Measurements from ENCODE around the gene SSH2. TPM values are rescaled to one million over a fixed set of nuclear protein-coding genes. Genes with fewer than 3 reads are reported as not detected.

The SSH2 gene
- total RNA-seq, 1 donor: 77.5 TPM

- Histone ChIP-seq H3K9me3 (ENCODE audit: low read depth, low read length) (no peaks in the 10 kb centered on the region), H3K4me1 (ENCODE audit: insufficient read depth, low read length) (peaks cover 100% of the 10 kb centered on the region), H3K4me3 (ENCODE audit: low read length) (no peak overlapping the region), H3K27me3 (ENCODE audit: insufficient read depth, low read length) (no peaks in the 10 kb centered on the region)
Measured at GRCh38 chr17:29718446-29719039, 211.5 kb downstream of the SSH2 start.

GRCh38 chr17:29717817-29718216 is 212.2 kb downstream of the SSH2 start:
- peaks cover 100% of the 10 kb centered on the region for H3K4me1 ChIP-seq (ENCODE audit: insufficient read depth, low read length)
- no peak overlapping the region for H3K4me3 ChIP-seq (ENCODE audit: low read length)

GRCh38 chr17:29716566-29716965 is 213.5 kb downstream of the SSH2 start:
- H3K9me3 ChIP-seq (ENCODE audit: low read depth, low read length): no peaks in the 10 kb centered on the region
- H3K27me3 ChIP-seq (ENCODE audit: insufficient read depth, low read length): no peaks in the 10 kb centered on the region
- peaks cover 100% of the 10 kb centered on the region for H3K4me1 ChIP-seq (ENCODE audit: insufficient read depth, low read length)
- H3K4me3 ChIP-seq (ENCODE audit: low read length): no peak overlapping the region

More at GRCh38 chr17:29717817-29718216, 212.2 kb downstream of the SSH2 start:
- no peaks in the 10 kb centered on the region for H3K27me3 ChIP-seq (ENCODE audit: insufficient read depth, low read length)
- H3K9me3 ChIP-seq (ENCODE audit: low read depth, low read length): no peaks in the 10 kb centered on the region

- Histone ChIP-seq H3K4me3 (ENCODE audit: low read length) (no peak overlapping the region), H3K27me3 (ENCODE audit: insufficient read depth, low read length) (no peaks in the 10 kb centered on the region), H3K9me3 (ENCODE audit: low read depth, low read length) (no peaks in the 10 kb centered on the region), H3K4me1 (ENCODE audit: insufficient read depth, low read length) (peaks cover 100% of the 10 kb centered on the region)
Measured at GRCh38 chr17:29715680-29716079, 214.3 kb downstream of the SSH2 start.

GRCh38 chr17:29714146-29714545 is 215.9 kb downstream of the SSH2 start:
- Histone ChIP-seq H3K4me1 (ENCODE audit: insufficient read depth, low read length) (peaks cover 99% of the 10 kb centered on the region), H3K9me3 (ENCODE audit: low read depth, low read length) (no peaks in the 10 kb centered on the region), H3K4me3 (ENCODE audit: low read length) (no peak overlapping the region), H3K27me3 (ENCODE audit: insufficient read depth, low read length) (no peaks in the 10 kb centered on the region)

GRCh38 chr17:29713626-29714025 is 216.4 kb downstream of the SSH2 start:
- Histone ChIP-seq H3K4me1 (ENCODE audit: insufficient read depth, low read length) (peaks cover 99% of the 10 kb centered on the region), H3K4me3 (ENCODE audit: low read length) (no peak overlapping the region), H3K9me3 (ENCODE audit: low read depth, low read length) (no peaks in the 10 kb centered on the region), H3K27me3 (ENCODE audit: insufficient read depth, low read length) (no peaks in the 10 kb centered on the region)

GRCh38 chr17:29711588-29712385 is 218.2 kb downstream of the SSH2 start:
- Histone ChIP-seq H3K4me1 (ENCODE audit: insufficient read depth, low read length) (peaks cover 97% of the 10 kb centered on the region), H3K27me3 (ENCODE audit: insufficient read depth, low read length) (no peaks in the 10 kb centered on the region), H3K4me3 (ENCODE audit: low read length) (no peak overlapping the region), H3K9me3 (ENCODE audit: low read depth, low read length) (no peaks in the 10 kb centered on the region)

GRCh38 chr17:29710891-29711418 is 219.1 kb downstream of the SSH2 start:
- H3K4me3 ChIP-seq (ENCODE audit: low read length): no peak overlapping the region
- no peaks in the 10 kb centered on the region for H3K27me3 ChIP-seq (ENCODE audit: insufficient read depth, low read length)
- peaks cover 93% of the 10 kb centered on the region for H3K4me1 ChIP-seq (ENCODE audit: insufficient read depth, low read length)
- H3K9me3 ChIP-seq (ENCODE audit: low read depth, low read length): no peaks in the 10 kb centered on the region

GRCh38 chr17:29710520-29710884 is 219.5 kb downstream of the SSH2 start:
- peaks cover 93% of the 10 kb centered on the region for H3K4me1 ChIP-seq (ENCODE audit: insufficient read depth, low read length)
- no peaks in the 10 kb centered on the region for H3K27me3 ChIP-seq (ENCODE audit: insufficient read depth, low read length)
- no peaks in the 10 kb centered on the region for H3K9me3 ChIP-seq (ENCODE audit: low read depth, low read length)
- H3K4me3 ChIP-seq (ENCODE audit: low read length): no peak overlapping the region

- Histone ChIP-seq H3K4me3 (ENCODE audit: low read length) (no peak overlapping the region), H3K9me3 (ENCODE audit: low read depth, low read length) (no peaks in the 10 kb centered on the region), H3K4me1 (ENCODE audit: insufficient read depth, low read length) (peaks cover 93% of the 10 kb centered on the region), H3K27me3 (ENCODE audit: insufficient read depth, low read length) (no peaks in the 10 kb centered on the region)
Measured at GRCh38 chr17:29709866-29710519, 220.0 kb downstream of the SSH2 start.

- peaks cover 90% of the 10 kb centered on the region for H3K4me1 ChIP-seq (ENCODE audit: insufficient read depth, low read length)
- no peaks in the 10 kb centered on the region for H3K27me3 ChIP-seq (ENCODE audit: insufficient read depth, low read length)
- peak overlapping the region; percentile 9 for H3K4me3 ChIP-seq (ENCODE audit: low read length)
Measured at GRCh38 chr17:29707212-29707571, 222.8 kb downstream of the SSH2 start.

GRCh38 chr17:29706045-29706431 is 224.0 kb downstream of the SSH2 start:
- peaks cover 78% of the 10 kb centered on the region for H3K4me1 ChIP-seq (ENCODE audit: insufficient read depth, low read length)
- no peak overlapping the region for H3K4me3 ChIP-seq (ENCODE audit: low read length)
- H3K27me3 ChIP-seq (ENCODE audit: insufficient read depth, low read length): no peaks in the 10 kb centered on the region
- H3K9me3 ChIP-seq (ENCODE audit: low read depth, low read length): no peaks in the 10 kb centered on the region

More at GRCh38 chr17:29707212-29707571, 222.8 kb downstream of the SSH2 start:
- no peaks in the 10 kb centered on the region for H3K9me3 ChIP-seq (ENCODE audit: low read depth, low read length)

GRCh38 chr17:29705386-29705785 is 224.6 kb downstream of the SSH2 start:
- Histone ChIP-seq H3K9me3 (ENCODE audit: low read depth, low read length) (no peaks in the 10 kb centered on the region), H3K4me1 (ENCODE audit: insufficient read depth, low read length) (peaks cover 72% of the 10 kb centered on the region), H3K27me3 (ENCODE audit: insufficient read depth, low read length) (no peaks in the 10 kb centered on the region), H3K4me3 (ENCODE audit: low read length) (no peak overlapping the region)

- Histone ChIP-seq H3K27me3 (ENCODE audit: insufficient read depth, low read length) (no peaks in the 10 kb centered on the region), H3K4me3 (ENCODE audit: low read length) (no peak overlapping the region), H3K9me3 (ENCODE audit: low read depth, low read length) (no peaks in the 10 kb centered on the region)
Measured at GRCh38 chr17:29699283-29699682, 230.7 kb downstream of the SSH2 start.

GRCh38 chr17:29698837-29699236 is 231.2 kb downstream of the SSH2 start:
- no peaks in the 10 kb centered on the region for H3K9me3 ChIP-seq (ENCODE audit: low read depth, low read length)
- peaks cover 44% of the 10 kb centered on the region for H3K4me1 ChIP-seq (ENCODE audit: insufficient read depth, low read length)
- H3K4me3 ChIP-seq (ENCODE audit: low read length): no peak overlapping the region
- no peaks in the 10 kb centered on the region for H3K27me3 ChIP-seq (ENCODE audit: insufficient read depth, low read length)

More at GRCh38 chr17:29699283-29699682, 230.7 kb downstream of the SSH2 start:
- H3K4me1 ChIP-seq (ENCODE audit: insufficient read depth, low read length): peaks cover 47% of the 10 kb centered on the region
